Neural cell (in vitro differentiated cells): ENCODE data around the gene SECISBP2. TPM values are rescaled to one million over a fixed set of nuclear protein-coding genes. Genes with fewer than 3 reads are reported as not detected.

Experiments
- H2AFZ ChIP-seq: fragments of 200-600, 300-800 bp; sonication (generic), shearing (Covaris generic); 2 replicates; pipeline ENCODE4 v1.6.0; 2014; ENCODE audit warnings: low read depth, mild to moderate bottlenecking, antibody characterized with exemption, low read length, moderate library complexity
- H3F3A ChIP-seq: fragments of 200-600 bp; shearing (Covaris generic); 2 replicates; pipeline ENCODE4 v1.6.1; 2016; ENCODE audit warnings: mild to moderate bottlenecking, moderate library complexity, mixed read lengths, antibody characterized with exemption, low read length; ENCODE audit not compliant: insufficient read depth, poor library complexity, severe bottlenecking
- H3K27ac ChIP-seq: fragments of 200-600, 300-800 bp; sonication (generic), shearing (Covaris generic); 2 replicates; pipeline ENCODE4 v1.5.1; 2014; ENCODE audit warnings: mild to moderate bottlenecking, low read length, moderate library complexity
- H3K27me3 ChIP-seq: fragments of 300-800, 200-600 bp; sonication (generic), shearing (Covaris generic); 2 replicates; pipeline ENCODE4 v1.6.0; 2014; ENCODE audit warnings: mild to moderate bottlenecking, low read depth, low read length, moderate library complexity; ENCODE audit not compliant: insufficient read depth
- H3K36me3 ChIP-seq: fragments of 300-800, 200-600 bp; sonication (generic), shearing (Covaris generic); 2 replicates; pipeline ENCODE4 v1.5.1; 2014; ENCODE audit warnings: mild to moderate bottlenecking, antibody characterized with exemption, low read length, moderate library complexity; ENCODE audit not compliant: insufficient read depth
- H3K4me2 ChIP-seq: fragments of 300-800, 200-600 bp; sonication (generic), shearing (Covaris generic); 2 replicates; pipeline ENCODE4 v1.6.0; 2014; ENCODE audit warnings: mild to moderate bottlenecking, low read length
- H3K4me3 ChIP-seq: fragments of 300-800, 200-600 bp; sonication (generic), shearing (Covaris generic); 2 replicates; pipeline ENCODE4 v1.5.1; 2014; ENCODE audit warnings: mild to moderate bottlenecking, low read length, moderate library complexity
- H3K79me2 ChIP-seq: fragments of 200-600 bp; shearing (Covaris generic); replicated peaks from 2 replicates; pipeline ENCODE4 v1.6.0; 2014; ENCODE audit warnings: mild to moderate bottlenecking, low read length, moderate library complexity; ENCODE audit not compliant: insufficient read depth
- H3K9ac ChIP-seq: fragments of 300-800, 200-600 bp; sonication (generic), shearing (Covaris generic); 2 replicates; pipeline ENCODE4 v1.6.1; 2016; ENCODE audit warnings: mild to moderate bottlenecking, low read length, mixed read lengths
- H3K9me2 ChIP-seq: fragments of 200-600 bp; shearing (Covaris generic); 2 replicates; pipeline ENCODE4 v1.6.1; 2016; ENCODE audit warnings: mild to moderate bottlenecking, low read length, mixed read lengths; ENCODE audit not compliant: insufficient read depth
- H3K9me3 ChIP-seq: fragments of 200-600, 300-800 bp; sonication (generic), shearing (Covaris generic); 2 replicates; pipeline ENCODE4 v1.6.1; 2016; ENCODE audit warnings: mild to moderate bottlenecking, mixed run types, low read length, moderate library complexity, mixed read lengths
- H4K20me1 ChIP-seq: fragments of 200-600 bp; shearing (Covaris generic); 2 replicates; pipeline ENCODE4 v1.6.1; 2016; ENCODE audit warnings: mild to moderate bottlenecking, mixed run types; ENCODE audit not compliant: insufficient read depth
- CTCF ChIP-seq: fragments of 450-650 bp; IDR thresholded peaks from 2 replicates; pipeline ENCODE4 v1.5.1; 2014; ENCODE audit warnings: antibody characterized with exemption, mild to moderate bottlenecking, moderate library complexity; ENCODE audit not compliant: poor library complexity, severe bottlenecking
- EP300 ChIP-seq: fragments of 450-650 bp; conservative IDR thresholded peaks from 2 replicates; pipeline ENCODE4 v1.6.1; 2014; ENCODE audit warnings: antibody characterized with exemption, mild to moderate bottlenecking, moderate library complexity; ENCODE audit not compliant: poor library complexity, severe bottlenecking
- EZH2 ChIP-seq: fragments of 200-600, 300-800 bp; shearing (Covaris generic), sonication (generic); IDR thresholded peaks from 2 replicates; pipeline ENCODE4 v1.6.1; 2014; ENCODE audit warnings: antibody characterized with exemption, low read length, borderline replicate concordance, mild to moderate bottlenecking; ENCODE audit not compliant: insufficient read depth, poor library complexity, severe bottlenecking
- MXI1 ChIP-seq: fragments of 450-650 bp; conservative IDR thresholded peaks from 2 replicates; pipeline ENCODE4 v1.6.1; 2014; ENCODE audit warnings: antibody characterized with exemption, mild to moderate bottlenecking; ENCODE audit not compliant: poor library complexity, severe bottlenecking
- POLR2AphosphoS5 ChIP-seq: IDR thresholded peaks from 2 replicates; pipeline ENCODE4 v1.6.1; 2012
- RAD21 ChIP-seq: fragments of 450-650 bp; conservative IDR thresholded peaks from 2 replicates; pipeline ENCODE4 v1.6.1; 2014; ENCODE audit warnings: antibody characterized with exemption, mild to moderate bottlenecking, moderate library complexity
- SMC3 ChIP-seq: fragments of 450-650 bp; conservative IDR thresholded peaks from 2 replicates; pipeline ENCODE4 v1.6.1; 2014; ENCODE audit warnings: antibody characterized with exemption, mild to moderate bottlenecking, moderate library complexity; ENCODE audit not compliant: poor library complexity
- TAF1 ChIP-seq: IDR thresholded peaks from 2 replicates; pipeline ENCODE4 v1.6.1; 2012; ENCODE audit warnings: low read depth
- polyA plus RNA-seq: library from polyadenylated mRNA; depleted of rRNA; stranded (reverse); fragments of >200 nt; gene quantifications from 2 replicates; pipeline ENCODE4 v1.2.3, GENCODE V29; 2014
- TF ChIP-seq, protein P1 (sequence below): IDR thresholded peaks from 2 replicates; pipeline ENCODE4 v1.6.1; 2012; ENCODE audit warnings: borderline replicate concordance

The SECISBP2 gene
- polyA plus RNA-seq, 1 donor from 2014 or later: 121 TPM

DNA sequence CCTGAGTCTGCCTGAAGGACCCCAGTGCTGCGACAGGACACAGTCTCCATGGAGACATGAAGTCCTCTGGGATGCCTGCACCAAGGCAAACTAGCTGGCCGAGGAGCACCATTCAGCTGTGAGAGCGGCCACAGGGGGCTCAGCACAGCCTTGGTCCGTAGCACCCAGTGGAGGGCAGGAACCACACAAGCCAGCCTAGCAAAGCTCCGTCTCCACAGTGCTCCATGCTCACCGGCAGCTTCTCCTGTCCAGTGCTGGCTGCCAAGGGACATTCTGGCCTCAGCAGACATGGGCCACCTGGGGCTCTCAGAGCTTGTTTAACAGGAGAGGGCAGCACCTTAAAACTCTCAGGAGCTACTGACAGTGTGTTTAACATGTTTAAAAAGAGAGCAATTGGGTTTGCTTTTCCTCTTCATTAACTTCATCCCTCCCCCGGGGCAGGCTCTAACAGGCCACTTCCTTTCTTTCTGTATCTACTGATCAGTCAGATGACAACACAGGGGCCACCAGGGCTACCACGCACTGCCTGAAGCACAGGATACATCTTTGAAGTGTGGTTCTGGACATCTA is 57.0 kb downstream of the SECISBP2 start:
- no peak overlapping the region for H3K27ac ChIP-seq
- H3K9me2 ChIP-seq: no peaks in the 10 kb centered on the region
- H3K79me2 ChIP-seq: no peaks in the 10 kb centered on the region
- no peaks in the 10 kb centered on the region for H4K20me1 ChIP-seq
- no peak overlapping the region for H3K4me3 ChIP-seq
- TF ChIP-seq TAF1: no peak
- TF ChIP-seq EZH2: no peak
- TF ChIP-seq MXI1: no peak
- no peak for TF ChIP-seq SMC3
- TF ChIP-seq CTCF: no peak
- no peak for TF ChIP-seq POLR2AphosphoS5
- TF ChIP-seq, protein P1, sequence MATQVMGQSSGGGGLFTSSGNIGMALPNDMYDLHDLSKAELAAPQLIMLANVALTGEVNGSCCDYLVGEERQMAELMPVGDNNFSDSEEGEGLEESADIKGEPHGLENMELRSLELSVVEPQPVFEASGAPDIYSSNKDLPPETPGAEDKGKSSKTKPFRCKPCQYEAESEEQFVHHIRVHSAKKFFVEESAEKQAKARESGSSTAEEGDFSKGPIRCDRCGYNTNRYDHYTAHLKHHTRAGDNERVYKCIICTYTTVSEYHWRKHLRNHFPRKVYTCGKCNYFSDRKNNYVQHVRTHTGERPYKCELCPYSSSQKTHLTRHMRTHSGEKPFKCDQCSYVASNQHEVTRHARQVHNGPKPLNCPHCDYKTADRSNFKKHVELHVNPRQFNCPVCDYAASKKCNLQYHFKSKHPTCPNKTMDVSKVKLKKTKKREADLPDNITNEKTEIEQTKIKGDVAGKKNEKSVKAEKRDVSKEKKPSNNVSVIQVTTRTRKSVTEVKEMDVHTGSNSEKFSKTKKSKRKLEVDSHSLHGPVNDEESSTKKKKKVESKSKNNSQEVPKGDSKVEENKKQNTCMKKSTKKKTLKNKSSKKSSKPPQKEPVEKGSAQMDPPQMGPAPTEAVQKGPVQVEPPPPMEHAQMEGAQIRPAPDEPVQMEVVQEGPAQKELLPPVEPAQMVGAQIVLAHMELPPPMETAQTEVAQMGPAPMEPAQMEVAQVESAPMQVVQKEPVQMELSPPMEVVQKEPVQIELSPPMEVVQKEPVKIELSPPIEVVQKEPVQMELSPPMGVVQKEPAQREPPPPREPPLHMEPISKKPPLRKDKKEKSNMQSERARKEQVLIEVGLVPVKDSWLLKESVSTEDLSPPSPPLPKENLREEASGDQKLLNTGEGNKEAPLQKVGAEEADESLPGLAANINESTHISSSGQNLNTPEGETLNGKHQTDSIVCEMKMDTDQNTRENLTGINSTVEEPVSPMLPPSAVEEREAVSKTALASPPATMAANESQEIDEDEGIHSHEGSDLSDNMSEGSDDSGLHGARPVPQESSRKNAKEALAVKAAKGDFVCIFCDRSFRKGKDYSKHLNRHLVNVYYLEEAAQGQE: no peak
- no peak for TF ChIP-seq EP300
- H3F3A ChIP-seq: no peaks in the 10 kb centered on the region
- H3K9me3 ChIP-seq: no peaks in the 10 kb centered on the region
- H3K27me3 ChIP-seq: no peaks in the 10 kb centered on the region
- H3K9ac ChIP-seq: no peak overlapping the region
- no peak overlapping the region for H3K4me2 ChIP-seq
- H3K36me3 ChIP-seq: no peaks in the 10 kb centered on the region
- H2AFZ ChIP-seq: no peak overlapping the region

DNA sequence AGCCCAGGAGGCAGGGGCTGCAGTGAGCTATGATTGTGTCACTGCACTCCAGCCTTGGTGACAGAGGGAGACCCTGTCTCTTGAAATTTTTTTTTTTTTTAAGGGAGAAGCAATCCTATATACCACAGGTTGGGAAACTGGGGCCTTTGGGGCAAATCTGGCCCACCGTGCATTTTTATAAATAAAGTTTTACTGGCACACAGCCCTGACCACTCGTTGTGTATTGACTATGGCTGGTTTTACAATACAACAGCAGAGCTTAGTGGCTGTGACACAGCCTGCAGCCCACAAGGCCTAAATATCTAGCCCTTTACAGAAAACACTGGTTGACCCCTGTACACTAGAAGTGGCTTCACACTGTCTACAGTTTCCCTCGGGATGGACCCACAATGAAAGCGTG is 58.0 kb downstream of the SECISBP2 start:
- Histone ChIP-seq H3K9me3 (no peaks in the 10 kb centered on the region), H3K36me3 (no peaks in the 10 kb centered on the region), H3K79me2 (no peaks in the 10 kb centered on the region), H3K27me3 (no peaks in the 10 kb centered on the region), H2AFZ (no peak overlapping the region), H3K9me2 (no peaks in the 10 kb centered on the region), H3F3A (no peaks in the 10 kb centered on the region), H4K20me1 (no peaks in the 10 kb centered on the region), H3K4me2 (no peak overlapping the region), H3K4me3 (no peak overlapping the region), H3K9ac (no peak overlapping the region), H3K27ac (no peak overlapping the region)
- no peak for TF ChIP-seq CTCF
- no peak for TF ChIP-seq EZH2
- TF ChIP-seq MXI1: no peak
- TF ChIP-seq SMC3: no peak
- TF ChIP-seq TAF1: no peak
- no peak for TF ChIP-seq EP300
- TF ChIP-seq POLR2AphosphoS5: no peak
- no peak for TF ChIP-seq RAD21
- TF ChIP-seq, protein P1: no peak
